Endodermal cell (in vitro differentiated cells): ENCODE data around the gene ZNF423. TPM values are rescaled to one million over a fixed set of nuclear protein-coding genes. Genes with fewer than 3 reads are reported as not detected.

ENCODE experiments used
- DNase-seq: peaks from one replicate; pipeline ENCODE4 v3.0.0-alpha.2; 2017
- H3K27ac ChIP-seq: 2 replicates; pipeline ENCODE4 v1.5.1; 2013; ENCODE audit warnings: mild to moderate bottlenecking, low read depth, low read length, moderate library complexity
- H3K27me3 ChIP-seq: 2 replicates; pipeline ENCODE4 v1.6.1; 2013; ENCODE audit warnings: mild to moderate bottlenecking, low read length, moderate library complexity; ENCODE audit not compliant: insufficient read depth, control insufficient read depth, poor library complexity, severe bottlenecking
- H3K36me3 ChIP-seq: 2 replicates; pipeline ENCODE4 v1.7.0; 2013; ENCODE audit warnings: mild to moderate bottlenecking, low read length, moderate library complexity; ENCODE audit not compliant: control insufficient read depth, insufficient read depth
- H3K4me1 ChIP-seq: one replicate; pipeline ENCODE4 v1.7.0; 2013; ENCODE audit warnings: low read length; ENCODE audit not compliant: control insufficient read depth, insufficient read depth
- H3K4me3 ChIP-seq: 2 replicates; pipeline ENCODE4 v1.5.1; 2013; ENCODE audit warnings: mild to moderate bottlenecking, low read length, moderate library complexity
- H3K9ac ChIP-seq: 2 replicates; pipeline ENCODE4 v1.6.1; 2013; ENCODE audit warnings: mild to moderate bottlenecking, low read length, moderate library complexity; ENCODE audit not compliant: poor library complexity, severe bottlenecking; ENCODE audit errors: extremely low read depth
- H3K9me3 ChIP-seq: 2 replicates; pipeline ENCODE4 v1.6.1; 2013; ENCODE audit warnings: mild to moderate bottlenecking, low read length, moderate library complexity; ENCODE audit not compliant: control insufficient read depth
- H3K27ac Mint-ChIP-seq: 2 replicates; pipeline ENCODE4 v1.8.0; 2020; ENCODE audit warnings: mixed read lengths
- H3K27me3 Mint-ChIP-seq: 2 replicates; pipeline ENCODE4 v1.8.0; 2021; ENCODE audit warnings: mild to moderate bottlenecking, mixed read lengths; ENCODE audit not compliant: insufficient read depth
- H3K36me3 Mint-ChIP-seq: 2 replicates; pipeline ENCODE4 v1.8.0; 2020; ENCODE audit warnings: low read depth, mixed read lengths
- H3K4me1 Mint-ChIP-seq: 2 replicates; pipeline ENCODE4 v1.8.0; 2020; ENCODE audit warnings: mixed read lengths
- H3K4me3 Mint-ChIP-seq: 2 replicates; pipeline ENCODE4 v1.8.0; 2020; ENCODE audit warnings: mild to moderate bottlenecking, moderate library complexity, mixed read lengths
- H3K9me3 Mint-ChIP-seq: 2 replicates; pipeline ENCODE4 v1.8.0; 2020; ENCODE audit warnings: mild to moderate bottlenecking, mixed read lengths
- CTCF ChIP-seq: fragments of 200-600 bp; sonication (generic); conservative IDR thresholded peaks from 2 replicates; pipeline ENCODE4 v1.5.0; 2021; ENCODE audit warnings: antibody characterized with exemption, mild to moderate bottlenecking
- WGBS, 2 experiments: methylation state at CpG; one replicate each; pipeline versions ENCODE4 v1.1.5 to v1.1.7; 2013; ENCODE audit warnings: missing lambda C conversion rate in 2 of 2, mixed read lengths in 1 of 2; ENCODE audit not compliant: insufficient coverage in 1 of 2, insufficient read length in 1 of 2; 5-methylcytosine and 5-hydroxymethylcytosine counted together
- total RNA-seq, 2 donors: library from RNA; stranded (reverse); fragmentation: NEBNext Ultra II Directional in 1 of 2; extraction: Animal tissue kit (Norgen Biotek cat#: 25700) in 1 of 2; gene quantifications; 2 replicates in 1 of 2; 3 replicates in 1 of 2; pipeline ENCODE4 v1.2.1, GENCODE V29; 2021

The ZNF423 gene
- total RNA-seq, 2 donors from 2014 or later: 30.3 to 41.9 TPM

- peaks cover 32% of the 10 kb centered on the region for H3K4me1 ChIP-seq
- peak; percentile 52 for DNase-seq
- H3K36me3 Mint-ChIP-seq: no peaks in the 10 kb centered on the region
- H3K27me3 ChIP-seq: no peaks in the 10 kb centered on the region
- no peak for TF ChIP-seq CTCF
- no peaks in the 10 kb centered on the region for H3K9me3 ChIP-seq
- H3K4me3 Mint-ChIP-seq: no peak overlapping the region
- 92% methylated on average over 5 of the region's 5 CpGs; no CpG with 5 or more reads in 1 of the 2 experiments for WGBS, 2 experiments
- H3K27ac Mint-ChIP-seq: peak overlapping the region; percentile 52
- H3K27me3 Mint-ChIP-seq: no peaks in the 10 kb centered on the region
- H3K36me3 ChIP-seq: no peaks in the 10 kb centered on the region
- no peak overlapping the region for H3K9ac ChIP-seq
- H3K4me1 Mint-ChIP-seq: peaks cover 50% of the 10 kb centered on the region
- peak overlapping the region; percentile 8 for H3K4me3 ChIP-seq
- H3K27ac ChIP-seq: peak overlapping the region; percentile 94
- no peaks in the 10 kb centered on the region for H3K9me3 Mint-ChIP-seq
These were observed 267.1 kb downstream of the ZNF423 start for GRCh38 chr16:49588729-49589384.

DNA sequence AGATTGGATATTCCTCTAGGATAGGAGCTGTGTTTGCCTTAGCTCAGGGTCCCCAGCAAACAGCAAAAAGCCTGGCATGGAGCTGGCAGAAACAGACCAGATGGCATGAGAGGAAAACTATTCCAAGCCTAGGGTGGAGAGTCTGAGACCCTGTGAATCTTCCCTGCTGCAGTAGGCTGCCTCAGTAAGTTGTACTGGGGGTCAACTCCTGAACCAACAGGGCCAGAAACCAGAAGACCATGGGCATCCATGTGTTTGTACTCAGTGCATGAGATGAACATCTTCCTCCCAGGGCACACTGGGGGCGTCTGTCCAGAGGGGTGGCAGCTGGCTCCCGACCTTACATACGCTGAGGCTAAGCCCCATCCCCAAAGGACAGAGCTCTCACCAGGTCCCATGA, 267.9 kb downstream of the ZNF423 start:
- Mint-ChIP-seq H3K9me3 (no peaks in the 10 kb centered on the region), H3K4me3 (no peak overlapping the region), H3K27me3 (no peaks in the 10 kb centered on the region), H3K27ac (no peak overlapping the region), H3K36me3 (no peaks in the 10 kb centered on the region), H3K4me1 (peaks cover 52% of the 10 kb centered on the region)
- no peaks in the 10 kb centered on the region for H3K9me3 ChIP-seq
- DNase-seq: peak; percentile 22
- no peak for TF ChIP-seq CTCF
- 92 to 94% methylated on average over 3 of the region's 3 CpGs for WGBS, 2 experiments
- H3K4me3 ChIP-seq: no peak overlapping the region
- no peaks in the 10 kb centered on the region for H3K27me3 ChIP-seq
- H3K9ac ChIP-seq: no peak overlapping the region
- no peak overlapping the region for H3K27ac ChIP-seq
- no peaks in the 10 kb centered on the region for H3K36me3 ChIP-seq
- H3K4me1 ChIP-seq: peaks cover 35% of the 10 kb centered on the region

DNA sequence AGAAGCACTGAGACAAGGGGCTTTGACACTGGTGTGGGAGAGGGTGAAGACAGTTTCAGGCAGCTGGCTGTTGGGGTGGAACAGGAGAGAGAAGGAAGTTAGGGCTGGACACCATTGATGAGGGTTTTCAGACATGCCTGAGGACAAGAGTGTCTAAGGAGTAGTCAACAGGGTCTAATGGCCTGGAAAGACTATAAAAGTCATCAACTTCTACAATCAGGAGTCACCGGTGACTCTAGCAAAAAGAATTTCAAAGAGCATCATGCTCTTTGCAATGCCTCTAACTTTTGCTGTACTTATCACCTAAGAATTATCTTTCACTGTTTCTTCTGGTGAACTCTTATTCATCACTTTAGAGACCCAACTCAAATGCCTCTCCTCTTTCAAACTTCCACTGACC, 268.4 kb downstream of the ZNF423 start:
- Mint-ChIP-seq H3K36me3 (no peaks in the 10 kb centered on the region), H3K27ac (peak overlapping the region; percentile 76), H3K9me3 (no peaks in the 10 kb centered on the region), H3K4me3 (no peak overlapping the region), H3K27me3 (no peaks in the 10 kb centered on the region), H3K4me1 (peaks cover 47% of the 10 kb centered on the region)
- no peak for TF ChIP-seq CTCF
- Histone ChIP-seq H3K4me3 (no peak overlapping the region), H3K27me3 (no peaks in the 10 kb centered on the region), H3K9ac (no peak overlapping the region), H3K27ac (peak overlapping the region; percentile 19), H3K9me3 (no peaks in the 10 kb centered on the region), H3K36me3 (no peaks in the 10 kb centered on the region), H3K4me1 (peaks cover 32% of the 10 kb centered on the region)
- no peak for DNase-seq
- WGBS, 2 experiments: 90 to 95% methylated on average over 1 of the region's 1 CpG
